NCI-H1105 (cell line): ENCODE results near the gene AP2M1.

Source experiments
- DNase-seq: peaks from one replicate; lab custom pipeline; 2025; lab: John Stamatoyannopoulos, UW

AP2M1 gene

DNA sequence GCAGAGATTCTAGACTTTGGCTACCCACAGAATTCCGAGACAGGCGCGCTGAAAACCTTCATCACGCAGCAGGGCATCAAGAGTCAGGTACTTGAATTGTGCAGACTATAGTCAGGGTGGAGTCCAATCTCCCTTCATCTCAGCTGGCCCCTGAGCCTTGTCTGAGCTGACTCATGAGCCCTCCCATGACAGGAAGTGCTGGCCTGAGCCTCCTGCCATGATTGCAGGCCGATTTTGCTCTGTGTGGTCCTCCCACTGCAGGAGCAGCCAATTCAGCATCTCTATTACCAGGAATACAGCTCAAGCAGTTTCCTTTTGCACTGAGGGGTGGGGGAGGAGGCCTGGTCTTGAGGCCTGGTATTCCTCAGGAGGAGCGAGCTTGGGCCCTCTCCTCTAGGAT lies 5.5 kb downstream of the AP2M1 start:
- no peak for DNase-seq

DNA sequence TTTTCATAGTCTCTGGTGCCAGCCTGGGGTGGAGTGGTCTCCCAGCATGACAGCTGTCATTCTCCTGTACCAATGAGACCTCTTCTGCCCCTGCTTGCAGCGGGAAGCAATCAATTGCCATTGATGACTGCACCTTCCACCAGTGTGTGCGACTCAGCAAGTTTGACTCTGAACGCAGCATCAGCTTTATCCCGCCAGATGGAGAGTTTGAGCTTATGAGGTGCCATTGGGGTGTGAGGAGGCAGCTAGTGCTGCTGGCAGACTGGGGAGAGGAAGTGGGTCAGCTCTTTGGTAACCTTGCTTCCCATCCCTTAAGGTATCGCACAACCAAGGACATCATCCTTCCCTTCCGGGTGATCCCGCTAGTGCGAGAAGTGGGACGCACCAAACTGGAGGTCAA lies 6.9 kb downstream of the AP2M1 start:
- no peak for DNase-seq

DNA sequence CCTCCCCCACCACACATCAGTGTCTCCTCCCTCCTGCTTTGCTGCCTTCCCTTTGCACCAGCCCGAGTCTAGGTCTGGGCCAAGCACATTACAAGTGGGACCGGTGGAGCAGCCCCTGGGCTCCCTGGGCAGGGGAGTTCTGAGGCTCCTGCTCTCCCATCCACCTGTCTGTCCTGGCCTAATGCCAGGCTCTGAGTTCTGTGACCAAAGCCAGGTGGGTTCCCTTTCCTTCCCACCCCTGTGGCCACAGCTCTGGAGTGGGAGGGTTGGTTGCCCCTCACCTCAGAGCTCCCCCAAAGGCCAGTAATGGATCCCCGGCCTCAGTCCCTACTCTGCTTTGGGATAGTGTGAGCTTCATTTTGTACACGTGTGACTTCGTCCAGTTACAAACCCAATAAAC lies 9.0 kb downstream of the AP2M1 start:
- no peak for DNase-seq

DNA sequence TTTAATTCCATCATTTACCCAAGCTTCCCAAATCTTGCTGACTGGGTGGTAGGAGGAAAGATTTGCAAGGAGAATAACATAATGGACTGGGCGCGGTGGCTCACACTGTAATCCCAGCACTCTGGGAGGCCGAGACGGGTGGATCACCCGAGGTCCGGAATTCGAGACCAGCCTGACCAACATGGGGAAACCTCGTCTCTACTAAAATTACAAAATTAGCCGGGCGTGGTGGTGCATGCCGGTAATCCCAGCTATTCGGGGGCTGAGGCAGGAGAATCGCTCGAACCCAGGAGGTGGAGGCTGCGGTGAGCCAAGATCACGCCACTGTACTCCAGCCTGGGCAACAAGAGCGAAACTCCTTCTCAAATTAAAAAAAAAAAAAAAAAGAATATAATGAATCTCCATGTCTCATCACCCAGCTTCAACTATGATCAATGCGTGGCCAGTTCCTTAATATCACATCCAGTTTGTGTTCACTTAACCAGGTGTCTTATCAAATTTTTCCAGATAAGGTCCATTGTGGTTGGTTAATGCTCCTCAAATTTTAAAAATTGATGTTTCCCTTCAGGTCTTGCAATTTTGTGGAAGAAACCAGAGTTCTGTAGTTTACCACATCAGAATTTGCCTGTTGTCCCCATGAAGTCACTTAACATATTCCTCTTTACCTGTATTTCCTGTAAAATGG lies 10.0 kb downstream of the AP2M1 start:
- no peak for DNase-seq

DNA sequence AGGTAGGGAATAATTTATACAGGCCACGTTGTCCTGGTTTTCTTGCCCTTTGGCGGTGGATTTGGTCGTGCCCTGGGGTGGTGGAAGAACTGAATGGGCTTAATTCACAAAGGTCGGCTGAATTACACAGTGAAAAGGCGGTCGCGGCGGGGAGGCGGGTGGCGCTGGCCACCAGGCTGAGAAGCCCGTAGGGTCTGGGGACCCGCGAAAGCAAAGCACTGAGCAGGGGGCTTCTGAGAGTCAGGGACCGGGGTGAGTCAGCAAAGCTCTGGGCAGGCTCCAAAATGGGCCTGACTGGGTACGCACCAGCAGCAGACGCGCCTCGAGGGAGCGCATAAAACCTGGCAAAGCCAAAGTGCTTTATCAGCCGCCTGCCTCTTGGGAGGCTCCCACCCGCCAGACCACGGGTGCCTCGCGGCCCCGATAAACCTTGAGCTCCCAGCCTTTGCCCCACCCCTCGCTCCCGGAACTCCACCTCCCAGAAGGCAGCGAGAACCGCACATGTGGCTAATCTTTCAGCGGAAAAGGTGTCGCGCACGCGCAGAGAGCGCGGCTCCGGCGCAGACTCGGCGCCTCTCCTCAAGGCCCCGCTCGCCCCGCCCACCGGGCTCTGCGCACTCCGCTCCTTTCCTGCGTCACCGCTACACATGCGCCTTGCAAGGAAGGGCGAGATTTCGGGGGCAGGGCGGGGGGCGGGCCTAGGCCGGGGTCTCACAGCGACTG lies 11.0 kb downstream of the AP2M1 start:
- DNase-seq: peak; percentile 100

DNA sequence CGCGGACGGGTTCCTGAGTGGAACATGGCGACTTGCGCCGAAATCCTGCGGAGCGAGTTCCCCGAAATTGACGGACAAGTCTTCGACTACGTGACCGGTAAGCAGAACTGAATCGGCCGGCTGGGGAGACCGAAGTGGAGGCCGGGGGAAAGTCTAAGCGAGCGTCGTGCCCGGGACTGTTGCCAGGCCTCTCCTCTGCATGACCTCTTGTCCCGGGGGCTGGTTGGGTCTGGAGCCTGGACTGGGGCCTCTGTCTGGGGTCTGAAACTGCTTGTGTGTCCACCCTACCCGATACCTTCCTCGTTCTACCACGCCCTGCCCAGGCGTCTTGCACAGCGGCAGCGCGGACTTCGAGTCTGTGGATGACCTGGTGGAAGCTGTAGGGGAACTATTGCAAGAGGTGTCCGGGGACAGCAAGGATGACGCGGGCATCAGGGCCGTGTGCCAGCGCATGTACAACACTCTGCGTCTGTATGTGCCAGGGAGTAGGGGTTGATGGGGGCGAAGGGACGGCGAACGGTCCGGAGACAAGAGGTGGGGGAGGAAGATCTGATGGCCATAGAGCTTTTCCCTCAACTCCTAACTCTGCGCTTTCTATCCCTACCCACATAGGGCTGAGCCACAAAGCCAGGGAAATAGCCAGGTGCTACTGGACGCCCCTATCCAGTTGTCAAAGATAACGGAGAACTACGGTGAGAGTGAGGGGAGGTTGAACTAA lies 11.7 kb downstream of the AP2M1 start, which contains the start of gene ABCF3:
Gene ABCF3 (plus strand): TSS at position 16 of the 718 bp plus-strand sequence. CDS start 9 bp downstream, at position 25.
- DNase-seq: peak; percentile 37

DNA sequence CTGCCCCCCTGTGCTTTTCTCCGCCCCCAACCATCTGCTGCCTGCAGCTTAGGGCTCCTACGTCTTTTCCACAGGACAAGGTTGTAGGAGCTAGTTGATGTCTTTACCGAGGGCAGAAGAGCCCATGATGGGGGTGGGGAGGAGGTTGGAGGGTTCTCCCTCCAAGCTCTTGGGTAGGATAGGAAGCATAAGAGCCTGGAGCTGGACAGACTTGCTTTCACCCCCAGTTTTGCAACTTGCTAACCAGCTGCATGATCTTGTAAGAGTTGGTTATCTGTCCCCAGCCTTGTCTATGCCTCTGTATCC lies 12.2 kb downstream of the AP2M1 start:
- DNase-seq: no peak

DNA sequence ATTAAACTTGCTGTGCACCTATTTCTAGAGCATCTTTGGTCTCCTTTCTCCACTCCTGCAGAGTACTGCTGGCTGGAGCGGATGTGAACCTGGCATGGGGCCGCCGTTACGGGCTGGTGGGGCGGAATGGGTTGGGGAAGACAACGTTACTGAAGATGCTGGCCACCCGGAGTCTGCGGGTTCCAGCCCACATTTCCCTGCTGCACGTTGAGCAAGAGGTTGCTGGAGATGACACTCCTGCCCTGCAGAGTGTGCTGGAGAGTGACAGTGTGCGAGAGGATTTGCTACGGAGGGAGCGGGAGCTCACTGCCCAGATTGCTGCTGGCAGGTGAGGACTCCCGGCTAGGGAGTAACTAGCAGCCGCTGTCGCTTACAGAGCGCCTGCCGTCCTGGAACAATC lies 13.4 kb downstream of the AP2M1 start:
- DNase-seq: no peak

DNA sequence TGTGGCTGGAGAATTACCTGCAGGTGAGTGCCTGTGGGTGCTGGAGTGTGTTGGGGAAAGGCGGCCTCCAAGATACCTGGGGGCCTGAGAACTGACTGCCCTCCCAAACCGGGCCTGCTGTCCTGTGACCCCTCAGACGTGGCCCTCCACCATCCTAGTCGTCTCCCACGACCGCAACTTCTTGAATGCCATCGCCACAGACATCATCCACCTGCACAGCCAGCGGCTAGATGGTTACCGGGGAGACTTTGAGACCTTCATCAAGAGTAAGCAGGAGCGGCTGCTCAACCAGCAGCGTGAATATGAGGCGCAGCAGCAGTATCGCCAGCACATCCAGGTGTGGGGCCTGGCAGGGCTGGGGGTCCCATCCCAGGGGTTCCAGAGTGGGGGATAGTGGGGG lies 14.8 kb downstream of the AP2M1 start:
- no peak for DNase-seq

DNA sequence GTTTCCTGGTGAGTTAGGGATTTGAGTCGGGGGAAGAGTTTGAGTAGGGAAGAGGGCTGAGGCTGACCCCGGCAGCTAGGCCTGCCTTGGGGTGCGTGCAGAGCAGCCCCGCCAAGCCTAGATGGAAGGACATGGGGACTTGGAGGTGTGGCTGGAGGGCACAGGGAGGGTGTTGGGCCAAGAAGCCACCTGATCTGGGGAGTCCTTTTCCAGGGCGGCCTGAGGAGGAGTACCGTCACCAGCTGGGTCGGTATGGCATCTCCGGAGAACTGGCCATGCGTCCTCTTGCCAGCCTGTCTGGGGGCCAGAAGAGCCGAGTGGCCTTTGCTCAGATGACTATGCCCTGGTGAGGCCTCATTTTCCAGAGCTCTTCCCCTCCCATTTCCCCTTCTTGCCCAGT lies 18.2 kb downstream of the AP2M1 start:
- no peak for DNase-seq

DNA sequence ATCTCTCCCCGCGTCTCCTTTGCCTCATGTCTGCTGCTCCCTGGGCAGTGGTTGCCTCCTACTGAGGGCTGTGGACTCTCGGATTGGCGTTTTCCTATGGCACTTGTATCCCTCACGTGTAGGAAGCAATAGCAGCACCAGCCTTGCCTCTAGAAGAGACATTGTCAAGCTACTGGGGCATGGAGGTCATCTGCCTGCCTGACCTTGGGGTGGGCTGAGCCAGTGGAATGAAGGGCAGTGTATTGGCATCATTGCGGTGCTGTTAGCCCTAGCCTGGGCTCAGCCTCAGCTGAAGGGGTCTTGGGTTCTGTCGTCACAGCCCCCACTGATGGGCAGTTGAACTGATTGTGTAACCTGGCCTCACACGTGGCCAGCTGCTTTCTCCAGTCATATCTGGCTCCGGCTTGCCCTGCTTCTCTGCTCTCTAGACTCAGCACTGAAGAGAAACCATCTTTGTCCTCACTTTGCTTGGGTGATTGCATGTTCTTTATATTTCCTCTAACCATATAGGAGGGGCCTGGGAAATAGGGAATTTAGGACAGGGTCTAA lies 19.4 kb downstream of the AP2M1 start:
- DNase-seq: no peak

DNA sequence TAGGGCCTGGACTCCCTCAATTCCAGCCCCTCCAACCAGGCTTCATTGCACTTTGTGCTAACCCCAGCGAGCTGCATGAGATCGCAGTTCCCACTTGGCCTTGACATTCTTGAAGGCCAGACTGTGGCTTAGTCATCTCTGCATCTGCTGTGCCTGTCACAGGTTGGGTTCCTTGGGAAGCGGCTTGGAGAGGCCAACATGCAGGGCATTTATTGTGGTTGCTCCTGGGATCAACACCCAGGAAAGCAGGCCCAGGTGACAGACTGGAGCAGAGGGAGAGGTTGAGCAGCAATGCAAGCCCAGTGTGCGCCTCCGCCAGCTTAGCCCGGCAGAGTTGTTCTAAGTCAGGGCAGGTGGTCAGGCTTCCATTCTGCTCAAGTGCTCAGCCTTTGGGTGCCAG lies 21.9 kb downstream of the AP2M1 start:
- DNase-seq: no peak

DNA sequence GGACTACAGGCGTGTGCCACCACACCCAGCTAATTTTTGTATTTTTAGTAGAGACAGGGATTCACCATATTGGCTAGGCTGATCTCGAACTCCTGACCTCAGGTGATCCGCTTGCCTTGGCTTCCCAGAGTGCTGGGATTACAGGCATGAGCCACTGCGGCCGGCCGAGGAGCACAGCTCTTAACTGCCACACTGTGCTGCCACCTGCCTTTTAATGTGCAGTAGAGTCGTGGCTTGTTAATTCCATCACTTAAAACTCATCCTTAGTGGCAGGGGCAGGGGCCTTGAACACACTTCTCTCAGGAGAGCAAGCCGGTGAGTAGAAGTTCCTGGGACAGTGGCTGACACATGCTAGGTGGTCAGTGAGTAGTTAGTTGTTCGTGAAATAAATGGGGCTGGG lies 23.9 kb downstream of the AP2M1 start:
- no peak for DNase-seq

DNA sequence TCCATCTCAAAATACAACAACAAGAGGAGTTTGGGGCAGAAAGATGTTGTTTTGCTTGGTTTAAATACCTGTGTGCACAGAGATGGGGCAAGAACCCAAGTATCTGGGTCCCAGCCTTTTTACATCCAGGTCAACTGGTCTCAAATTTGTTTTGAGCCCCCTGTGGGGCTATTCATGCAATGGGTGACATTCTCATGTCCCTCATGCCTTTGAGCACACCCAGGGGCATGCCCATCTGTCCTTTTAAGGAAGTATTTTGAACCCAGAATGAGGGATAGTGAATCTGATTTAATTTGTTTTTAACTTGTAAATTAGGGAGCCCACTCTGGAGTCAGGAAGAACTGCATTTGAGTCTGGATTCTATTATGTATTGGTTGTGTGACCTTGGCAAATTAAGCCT lies 26.2 kb downstream of the AP2M1 start:
- DNase-seq: no peak

DNA sequence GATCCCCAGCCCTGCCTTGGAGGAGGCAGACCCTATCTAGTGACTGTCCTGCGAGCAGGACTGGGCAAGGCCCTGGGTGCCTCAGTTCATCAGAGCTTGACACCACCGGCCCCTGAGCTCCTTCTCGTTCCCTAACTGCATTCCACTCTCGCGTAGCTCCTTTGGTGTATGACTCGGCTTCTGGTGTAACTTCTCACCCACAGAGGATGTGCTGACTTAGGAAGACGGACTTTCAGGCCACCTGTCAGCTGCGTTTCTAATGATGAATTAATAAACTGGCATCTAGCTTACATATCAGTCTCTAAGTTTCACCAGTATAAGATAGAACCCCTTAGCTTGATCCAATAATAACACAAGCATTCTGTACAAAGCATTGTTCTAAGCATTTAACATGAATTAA lies 28.9 kb downstream of the AP2M1 start:
- no peak for DNase-seq

DNA sequence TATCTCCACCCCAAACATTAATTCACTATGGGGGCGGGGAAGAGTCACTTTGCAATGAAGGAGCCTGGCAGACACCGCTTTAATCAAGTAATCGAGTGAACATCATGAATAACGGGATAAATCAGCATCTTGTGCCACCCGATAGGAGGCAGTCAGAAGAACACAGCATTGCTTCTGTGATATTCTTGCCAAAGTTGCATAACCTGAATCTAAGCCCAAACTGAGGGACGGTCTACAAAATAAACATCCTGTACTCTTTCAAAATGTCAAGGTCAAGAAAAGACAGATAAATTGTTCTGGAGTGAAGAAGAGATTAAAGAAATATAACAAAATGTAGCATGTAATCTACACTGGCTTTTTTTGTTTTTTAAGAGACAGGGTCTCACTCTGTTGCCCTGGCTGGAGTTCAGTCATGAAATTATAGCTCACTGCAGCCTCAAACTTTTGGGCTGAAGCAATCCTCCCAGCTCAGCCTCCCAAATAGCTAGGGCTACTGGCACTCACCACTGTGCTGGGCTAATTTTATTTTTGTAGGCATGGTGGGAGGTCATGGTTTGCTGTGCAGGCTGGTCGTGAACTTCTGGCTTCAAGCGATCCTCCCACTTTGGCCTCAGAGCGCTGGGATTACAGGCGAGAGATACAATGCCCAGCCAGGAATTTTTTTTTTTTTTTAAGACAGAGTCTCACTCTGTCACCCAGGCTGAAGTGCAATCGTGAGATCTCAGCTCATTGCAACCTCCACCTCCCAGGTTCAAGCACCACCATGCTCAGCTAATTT lies 34.7 kb downstream of the AP2M1 start:
- DNase-seq: no peak

DNA sequence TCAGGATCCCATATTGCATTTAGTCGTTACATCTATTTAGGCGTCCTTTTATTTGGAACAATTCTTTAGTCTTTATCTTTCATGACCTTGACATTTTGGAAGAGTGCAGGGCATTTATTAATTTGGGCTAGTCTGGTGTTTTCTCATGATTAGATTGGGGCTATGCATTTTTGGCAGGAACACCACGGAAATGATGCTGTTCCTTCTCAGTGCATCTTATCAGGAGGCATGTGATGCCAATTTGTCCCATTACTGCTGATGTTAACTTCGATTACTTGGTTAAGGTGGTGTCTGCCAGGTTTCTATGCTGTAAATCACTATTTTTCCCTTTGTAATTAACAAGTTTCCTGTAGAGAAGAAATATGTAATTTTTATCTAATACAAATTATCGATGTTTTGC lies 36.6 kb downstream of the AP2M1 start:
- no peak for DNase-seq

DNA sequence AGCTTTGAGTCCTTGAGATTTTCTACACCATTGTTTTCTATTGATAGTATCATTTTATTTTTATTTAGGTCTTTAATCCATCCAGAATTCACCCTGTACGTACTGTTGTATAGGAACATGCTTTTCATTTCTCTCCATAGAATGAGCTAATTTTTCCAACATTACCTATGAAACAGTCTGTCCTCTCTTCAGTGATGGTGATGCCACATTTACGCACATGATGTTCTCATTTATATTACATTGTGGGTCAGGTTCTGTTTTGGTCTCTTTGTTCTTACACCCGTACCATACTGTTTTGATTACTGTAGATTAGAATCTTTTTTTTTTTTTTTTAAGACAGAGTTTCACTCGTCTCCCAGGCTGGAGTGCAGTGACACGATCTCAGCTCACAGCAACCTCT lies 37.1 kb downstream of the AP2M1 start:
- DNase-seq: no peak

DNA sequence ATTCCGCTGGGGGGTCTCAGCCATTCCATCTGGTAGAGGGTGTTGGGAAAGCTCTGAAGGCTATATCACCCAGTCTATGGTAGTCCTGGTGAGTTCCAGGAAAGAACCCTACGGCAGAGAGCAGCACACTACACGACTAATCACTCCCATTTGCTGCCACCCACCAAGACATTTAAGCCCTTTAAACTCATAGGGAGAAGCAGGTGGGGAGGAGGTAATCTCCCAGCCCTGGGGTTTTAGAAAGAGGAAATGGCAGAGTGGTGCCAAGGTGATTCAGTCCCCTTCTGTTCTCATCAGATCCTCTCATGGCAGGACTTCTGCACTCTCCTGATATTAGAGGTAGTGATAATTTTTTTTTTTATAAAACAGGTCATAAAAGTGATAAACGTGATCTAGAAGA lies 44.2 kb downstream of the AP2M1 start:
- no peak for DNase-seq

DNA sequence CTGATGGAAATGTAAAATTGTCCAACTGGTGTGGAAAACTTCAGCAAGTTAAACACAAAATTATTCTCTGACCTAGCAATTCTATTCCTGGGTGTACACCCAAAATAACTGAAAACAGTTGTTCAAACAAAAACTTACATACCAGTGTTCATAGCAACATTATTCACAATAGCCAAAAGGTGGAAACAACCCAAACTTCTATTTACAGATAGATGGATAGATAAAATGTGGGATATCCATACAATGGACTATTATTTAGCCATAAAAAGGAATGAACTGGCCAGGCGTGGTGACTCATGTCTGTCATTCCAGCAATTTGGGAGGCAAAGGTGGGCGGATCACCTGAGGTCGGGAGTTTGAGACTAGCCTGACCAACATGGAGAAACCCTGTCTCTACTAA lies 47.9 kb downstream of the AP2M1 start:
- no peak for DNase-seq

DNA sequence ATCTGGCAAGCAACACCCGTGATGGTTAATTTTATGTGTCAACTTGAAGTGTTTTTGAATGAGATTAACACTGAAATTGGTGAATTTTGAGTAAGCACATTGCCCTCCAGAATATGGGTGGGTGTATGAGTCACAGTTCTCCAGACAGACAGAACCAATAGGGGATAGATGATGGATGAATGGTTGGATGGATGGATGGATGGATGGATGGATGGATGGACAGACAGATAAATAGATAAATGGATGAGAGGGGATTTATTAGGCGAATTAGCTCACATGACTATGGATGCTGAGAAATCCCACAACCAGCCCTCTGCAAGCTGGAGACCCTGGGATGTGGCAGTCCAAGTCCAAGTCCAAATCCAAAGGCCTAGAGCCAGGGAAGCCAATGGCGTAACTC lies 49.3 kb downstream of the AP2M1 start:
- no peak for DNase-seq

DNA sequence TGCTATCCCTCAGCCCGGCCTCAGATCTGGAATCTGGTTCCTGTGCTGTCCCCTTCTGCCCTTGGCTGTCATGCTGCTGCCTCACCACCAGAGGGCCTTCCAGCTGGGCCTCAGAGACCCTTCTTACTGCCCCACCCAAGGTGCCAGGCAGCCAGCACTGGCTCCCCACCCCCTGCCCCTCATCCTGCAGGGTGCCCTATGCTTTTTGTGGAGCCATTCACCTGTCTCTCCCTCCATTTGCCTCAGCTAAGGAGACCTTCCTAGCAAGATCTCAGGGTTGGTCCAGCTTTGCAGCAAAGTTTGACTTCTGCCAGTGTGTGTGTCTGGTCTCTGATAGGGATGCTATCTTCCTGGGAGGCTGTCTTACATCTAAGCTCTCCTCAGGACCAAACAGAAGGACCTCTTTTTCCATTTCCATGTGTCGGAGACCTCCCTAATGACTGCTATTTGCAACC lies 52.9 kb downstream of the AP2M1 start:
- DNase-seq: peak; percentile 52
